ENCODE data around the gene YRDC. TPM values are rescaled to one million over a fixed set of nuclear protein-coding genes. Genes with fewer than 3 reads are reported as not detected.
A peak's percentile ranks its signal among the peaks of the same experiment; 100 is the strongest.

Gene YRDC
- total RNA-seq, 1 experiment from 2014 or later = 41.8 TPM

GRCh38 chr1:37795340-37796125 lies 12.5 kb downstream of the YRDC start:
- intact Hi-C loops (cut with micrococcal nuclease) = no loop called here
- CTCF ChIA-PET = no interaction called here
- H3K27me3 ChIP-seq (ENCODE audit: low read length) = no peaks in the 10 kb centered on the region
- TF ChIP-seq EZH2 (IDR thresholded peaks at IDR 0.05; ENCODE audit: low read length, unreplicated experiment) = no peak
- no peak for TF ChIP-seq CTCF (conservative IDR thresholded peaks at IDR 0.05; ENCODE audit: low read depth, low read length)
- no peak for TF ChIP-seq EZH2phosphoT487 (IDR thresholded peaks at IDR 0.05; ENCODE audit: borderline replicate concordance, low read length)
- peaks cover 8% of the 10 kb centered on the region; the same call in 1 of the 2 replicates for H3K36me3 ChIP-seq (ENCODE audit: low read depth, low read length)
- POLR2A ChIA-PET (ENCODE audit: unreplicated experiment) = no interaction called here
- ATAC-seq (no peak), DNase-seq (no peak)
- H3K9ac ChIP-seq (ENCODE audit: low read length) = no peak overlapping the region
- 0 out of 2 replicates have a peak, but pooled peaks cover 4% of the 10 kb centered on the region for H4K20me1 ChIP-seq (ENCODE audit: low read length)
- H3K4me2 ChIP-seq (ENCODE audit: low read length) = peak overlapping the region; percentile 89
- no peaks in the 10 kb centered on the region for H3F3A ChIP-seq (ENCODE audit: low read length, unreplicated experiment)
- peaks cover 21% of the 10 kb centered on the region for H3K79me2 ChIP-seq (ENCODE audit: low read length)
- peaks cover 15% of the 10 kb centered on the region for H3K4me1 ChIP-seq (ENCODE audit: insufficient read depth, low read length)
- BruUV-seq (replicated peaks) = no TSS peak
- H3K9me2 ChIP-seq (replicated peaks; ENCODE audit: low read length) = no peaks in the 10 kb centered on the region
- H3K9me3 ChIP-seq (ENCODE audit: low read length) = no peaks in the 10 kb centered on the region
- peak overlapping the region; percentile 85 for H3K4me3 ChIP-seq (ENCODE audit: low read length)
- H2AFZ ChIP-seq (ENCODE audit: low read length) = no peak overlapping the region
- H3K27ac ChIP-seq (ENCODE audit: low read length) = no peak overlapping the region

GRCh38 chr1:37794372-37795339 lies 13.4 kb downstream of the YRDC start:
- ChIA-PET CTCF (no interaction called here), POLR2A (ENCODE audit: unreplicated experiment) (interaction anchor here (0.6 kb wide), 1 partner anchor 65 kb away, joined by 5 read pairs; no protein-coding TSS in a partner anchor)
- ATAC-seq (peak; percentile 59), DNase-seq (no peak)
- peaks cover 21% of the 10 kb centered on the region for H3K79me2 ChIP-seq (ENCODE audit: low read length)
- no peaks in the 10 kb centered on the region for H3K9me3 ChIP-seq (ENCODE audit: low read length)
- H3F3A ChIP-seq (ENCODE audit: low read length, unreplicated experiment) = no peaks in the 10 kb centered on the region
- intact Hi-C loops (cut with micrococcal nuclease) = no loop called here
- peak overlapping the region; percentile 72 for H3K9ac ChIP-seq (ENCODE audit: low read length)
- H3K36me3 ChIP-seq (ENCODE audit: low read depth, low read length) = peaks cover 8% of the 10 kb centered on the region; the same call in 1 of the 2 replicates
- no peaks in the 10 kb centered on the region for H3K9me2 ChIP-seq (replicated peaks; ENCODE audit: low read length)
- BruUV-seq (replicated peaks) = no TSS peak
- peak overlapping the region; percentile 85 for H3K4me3 ChIP-seq (ENCODE audit: low read length)
- no peaks in the 10 kb centered on the region for H3K27me3 ChIP-seq (ENCODE audit: low read length)
- H3K4me1 ChIP-seq (ENCODE audit: insufficient read depth, low read length) = peaks cover 15% of the 10 kb centered on the region
- H3K4me2 ChIP-seq (ENCODE audit: low read length) = peak overlapping the region; percentile 89
- H4K20me1 ChIP-seq (ENCODE audit: low read length) = 0 out of 2 replicates have a peak, but pooled peaks cover 4% of the 10 kb centered on the region
- H2AFZ ChIP-seq (ENCODE audit: low read length) = peak overlapping the region; percentile 32; the same call in 1 of the 2 replicates
- H3K27ac ChIP-seq (ENCODE audit: low read length) = no peak overlapping the region
- TF ChIP-seq CTCF (conservative IDR thresholded peaks at IDR 0.05; ENCODE audit: low read depth, low read length) (peak; percentile 38; the same call in 1 of the 2 replicates), EZH2phosphoT487 (IDR thresholded peaks at IDR 0.05; ENCODE audit: borderline replicate concordance, low read length) (no peak)

All from PC-3 (cell line).